HFF-Myc (cell line): Measurements from ENCODE around the gene MAPK8IP1.

Experiments used
- DNase-seq: peaks from one replicate; pipeline ENCODE4 v3.0.0-alpha.2; 2011; ENCODE audit warnings: low read depth; ENCODE audit errors: extremely low read depth
- H3K4me3 ChIP-seq: replicated peaks from 2 replicates; pipeline ENCODE4 v1.5.1; 2011; ENCODE audit warnings: low read depth, mild to moderate bottlenecking, control low read depth, low read length
- CTCF ChIP-seq: IDR thresholded peaks from 2 replicates; pipeline ENCODE4 v1.5.1; 2012; ENCODE audit warnings: mild to moderate bottlenecking, low read depth, low read length, control low read depth; ENCODE audit errors: missing control alignments

The MAPK8IP1 gene

GRCh38 chr11:45920531-45921477 is 35.4 kb downstream of the MAPK8IP1 start:
- DNase-seq: no peak
- H3K4me3 ChIP-seq: no peak overlapping the region
- no peak for TF ChIP-seq CTCF

DNA sequence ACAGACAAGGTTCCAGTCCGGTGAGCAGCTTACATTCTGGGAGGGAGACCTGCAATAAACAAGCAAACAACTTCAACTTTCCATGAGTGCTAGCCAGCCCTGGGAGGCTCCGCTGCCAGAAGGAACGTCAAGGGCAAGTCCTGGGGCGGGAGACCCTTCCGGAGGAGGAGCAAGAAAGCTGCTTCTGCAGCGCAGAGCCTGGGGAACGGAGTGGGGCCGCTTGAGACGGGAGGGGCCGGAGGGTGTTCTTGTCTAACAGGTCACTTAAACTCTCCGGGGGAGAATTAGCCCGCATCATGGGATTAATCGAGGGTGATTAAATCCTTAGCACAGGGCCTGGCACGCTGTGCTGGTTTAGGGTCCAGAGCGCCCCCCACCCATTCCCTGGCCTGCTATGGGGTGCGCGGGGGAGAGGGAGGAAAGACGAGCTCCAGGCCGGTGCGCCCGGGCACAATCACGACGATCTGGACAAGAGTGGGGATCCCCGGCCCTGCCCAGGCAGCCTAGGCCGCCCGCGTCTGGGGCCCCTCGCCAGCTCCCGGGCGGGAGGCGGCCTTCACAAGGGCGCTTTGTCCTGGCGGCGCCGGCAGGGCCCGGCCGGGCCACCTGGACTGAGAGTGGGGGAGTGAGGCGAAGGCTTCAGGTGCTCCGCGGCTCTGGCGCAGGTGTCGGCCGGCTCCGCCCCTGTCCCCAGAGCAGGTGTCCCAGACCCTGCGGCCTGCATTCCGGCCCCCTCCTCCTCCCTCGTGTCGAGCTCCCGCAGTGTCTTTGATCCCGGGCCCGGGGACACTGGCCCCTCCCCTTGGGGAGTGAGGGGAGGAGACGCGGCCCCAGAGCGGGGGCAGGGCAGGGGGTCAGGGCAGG is 36.3 kb downstream of the MAPK8IP1 start:
- no peak overlapping the region for H3K4me3 ChIP-seq
- DNase-seq: no peak
- no peak for TF ChIP-seq CTCF

DNA sequence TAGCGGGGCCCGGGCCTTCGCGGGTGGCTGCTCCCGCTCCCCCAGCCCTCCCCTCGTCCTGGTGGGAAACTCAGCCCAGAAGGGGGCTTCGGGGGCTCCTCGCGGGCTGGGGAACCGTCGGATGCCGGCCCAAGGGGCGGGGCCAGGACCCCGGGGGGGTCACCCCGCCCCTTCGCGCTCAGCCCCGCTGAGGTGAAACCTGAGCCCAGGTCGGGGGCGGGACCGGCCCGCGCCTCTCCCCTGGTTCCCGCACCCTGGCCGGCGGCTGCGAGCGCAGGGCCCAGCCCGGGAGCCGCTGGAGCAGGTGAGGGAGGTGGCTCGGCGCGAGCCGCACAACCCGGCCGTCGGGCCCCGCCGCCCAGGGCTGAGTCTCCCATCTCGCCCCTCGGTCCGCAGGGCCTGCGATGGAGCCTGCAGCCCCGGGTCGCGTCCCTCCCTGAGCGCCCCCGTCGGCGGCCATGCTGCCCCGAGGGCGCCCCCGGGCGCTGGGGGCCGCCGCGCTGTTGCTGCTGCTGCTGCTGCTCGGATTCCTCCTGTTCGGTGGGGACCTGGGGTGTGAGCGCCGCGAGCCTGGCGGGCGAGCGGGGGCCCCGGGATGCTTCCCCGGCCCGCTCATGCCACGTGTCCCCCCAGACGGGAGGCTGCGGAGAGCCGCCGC is 37.1 kb downstream of the MAPK8IP1 start, which contains the start of gene LARGE2:
Gene LARGE2, plus strand, starts transcription at position 232 of the 658 bp plus-strand sequence. Its CDS starts 227 bp downstream, at position 459.
- no peak for TF ChIP-seq CTCF
- no peak within 1 kb of the TSS for H3K4me3 ChIP-seq
- DNase-seq: no peak

DNA sequence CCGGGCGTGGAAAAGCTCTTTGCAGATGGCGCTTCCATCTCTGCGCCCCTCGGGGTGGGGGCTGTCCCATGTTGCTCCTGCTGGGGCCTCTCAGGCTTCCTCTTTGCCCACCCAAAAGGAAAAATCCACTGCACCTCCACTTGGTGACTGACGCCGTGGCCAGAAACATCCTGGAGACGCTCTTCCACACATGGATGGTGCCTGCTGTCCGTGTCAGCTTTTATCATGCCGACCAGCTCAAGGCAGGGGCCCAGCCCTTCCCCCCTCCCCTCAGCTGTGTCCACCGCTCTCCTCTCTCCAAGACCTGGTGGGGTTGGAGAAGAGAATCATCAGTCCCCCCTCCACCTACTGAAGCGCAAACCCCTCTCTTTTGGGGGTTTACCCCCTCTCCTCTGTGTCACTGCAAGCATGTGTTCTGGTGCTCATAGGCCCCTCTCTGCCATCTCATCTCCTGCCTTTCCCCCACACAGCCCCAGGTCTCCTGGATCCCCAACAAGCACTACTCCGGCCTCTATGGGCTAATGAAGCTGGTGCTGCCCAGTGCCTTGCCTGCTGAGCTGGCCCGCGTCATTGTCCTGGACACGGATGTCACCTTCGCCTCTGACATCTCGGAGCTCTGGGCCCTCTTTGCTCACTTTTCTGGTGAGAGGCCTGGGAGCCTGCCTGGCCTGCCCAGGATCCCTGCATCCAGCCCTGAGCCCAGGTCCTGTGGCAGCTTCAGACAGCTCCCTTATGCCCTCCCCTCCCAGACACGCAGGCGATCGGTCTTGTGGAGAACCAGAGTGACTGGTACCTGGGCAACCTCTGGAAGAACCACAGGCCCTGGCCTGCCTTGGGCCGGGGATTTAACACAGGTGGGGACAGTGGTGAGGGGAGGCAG is 38.8 kb downstream of the MAPK8IP1 start:
- DNase-seq: no peak
- no peak for TF ChIP-seq CTCF

DNA sequence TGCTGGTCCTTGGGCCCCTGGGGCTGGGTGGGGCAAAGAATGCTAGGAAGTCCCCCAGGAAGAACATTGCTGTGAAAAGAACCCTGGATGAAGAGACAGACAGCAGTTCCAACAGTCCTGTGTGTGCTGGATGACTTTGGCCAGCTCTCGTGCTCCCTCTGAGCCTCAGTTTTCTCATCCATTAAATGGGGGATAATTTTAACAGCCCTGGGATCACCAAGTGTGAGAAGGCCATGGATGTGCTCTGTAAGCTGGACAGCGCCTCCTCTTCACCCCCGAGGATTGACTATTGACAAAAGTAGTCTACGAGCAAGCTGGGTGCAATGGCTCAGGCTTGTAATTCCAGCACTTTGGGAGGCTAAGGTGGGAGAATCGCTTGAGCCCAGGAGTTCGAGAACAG is 39.5 kb downstream of the MAPK8IP1 start:
- no peak for DNase-seq
- no peak for TF ChIP-seq CTCF
- no peak overlapping the region for H3K4me3 ChIP-seq

More for the DNA sequence above, 38.8 kb downstream of the MAPK8IP1 start:
- H3K4me3 ChIP-seq: no peak overlapping the region
